Activated CD8-positive, alpha-beta T cell treated with anti-CD3 and anti-CD28 coated beads, Interleukin-2, amount 10 ng/mL, durations not matched to agents 7 days and 5 days (primary cell): ENCODE measurements around the gene UFD1. TPM values are rescaled to one million over a fixed set of nuclear protein-coding genes. Genes with fewer than 3 reads are reported as not detected.

Experiments used
- ATAC-seq: fragments of 150-1000 bp; cut with Tn5 transposase; one replicate; pipeline ENCODE4 v1.10.0; 2021; ENCODE audit warnings: moderate library complexity
- CTCF ChIA-PET: fragments of 350-600 bp; sonication (Branson Sonifier 250); formaldehyde crosslinking; loops from one replicate; lab custom pipeline; 2021; ENCODE audit warnings: antibody characterized with exemption; lab: Charles Lee
- POLR2A ChIA-PET: fragments of 350-600 bp; sonication (Branson Sonifier 250); formaldehyde crosslinking; loops from one replicate; lab custom pipeline; 2021; ENCODE audit warnings: antibody characterized with exemption; lab: Charles Lee
- DNase-seq: peaks from one replicate; pipeline ENCODE4 v3.0.0-alpha.2; 2020
- H3K27ac Mint-ChIP-seq: one replicate; pipeline ENCODE4 v1.8.0; 2021; ENCODE audit warnings: mild to moderate bottlenecking, mixed read lengths
- H3K27me3 Mint-ChIP-seq: one replicate; pipeline ENCODE4 v1.8.0; 2021; ENCODE audit warnings: low read depth, mixed read lengths
- H3K36me3 Mint-ChIP-seq: one replicate; pipeline ENCODE4 v1.8.0; 2021; ENCODE audit warnings: low read depth, mixed read lengths
- H3K4me1 Mint-ChIP-seq: one replicate; pipeline ENCODE4 v1.8.0; 2021; ENCODE audit warnings: low read depth, mixed read lengths
- H3K4me3 Mint-ChIP-seq: one replicate; pipeline ENCODE4 v1.8.0; 2021; ENCODE audit warnings: mild to moderate bottlenecking, mixed read lengths
- H3K9me3 Mint-ChIP-seq: one replicate; pipeline ENCODE4 v1.8.0; 2022; ENCODE audit warnings: mixed read lengths; ENCODE audit not compliant: insufficient read depth
- total RNA-seq, 2 experiments: library from RNA; stranded (reverse); gene quantifications; one replicate each; pipeline ENCODE4 v1.2.3, GENCODE V29; 2021

UFD1 gene
- total RNA-seq, 2 experiments from 2014 or later, result 94.3 to 97.2 TPM

- ChIA-PET POLR2A (no interaction called here), CTCF (no interaction called here)
- no peak for ATAC-seq
- no peak for DNase-seq
- no peaks in the 10 kb centered on the region for H3K9me3 Mint-ChIP-seq
- H3K27ac Mint-ChIP-seq, result no peak overlapping the region
- peaks cover 70% of the 10 kb centered on the region for H3K36me3 Mint-ChIP-seq
- H3K27me3 Mint-ChIP-seq, result no peaks in the 10 kb centered on the region
- H3K4me1 Mint-ChIP-seq, result peaks cover 7% of the 10 kb centered on the region
- H3K4me3 Mint-ChIP-seq, result no peak overlapping the region
Measured at GRCh38 chr22:19513823-19514222, 34.8 kb upstream of the UFD1 start.

- Mint-ChIP-seq H3K4me3 (no peak overlapping the region), H3K27ac (no peak overlapping the region), H3K4me1 (peaks cover 12% of the 10 kb centered on the region), H3K36me3 (peaks cover 76% of the 10 kb centered on the region), H3K9me3 (no peaks in the 10 kb centered on the region), H3K27me3 (no peaks in the 10 kb centered on the region)
- no peak for DNase-seq
- ATAC-seq, result no peak
- CTCF ChIA-PET, result no interaction called here
- POLR2A ChIA-PET, result no interaction called here
Measured at GRCh38 chr22:19510919-19511341, 31.9 kb upstream of the UFD1 start.

GRCh38 chr22:19509923-19510322 lies 30.9 kb upstream of the UFD1 start:
- no peak for DNase-seq
- Mint-ChIP-seq H3K27ac (no peak overlapping the region), H3K9me3 (no peaks in the 10 kb centered on the region), H3K27me3 (no peaks in the 10 kb centered on the region), H3K4me1 (peaks cover 22% of the 10 kb centered on the region), H3K4me3 (no peak overlapping the region), H3K36me3 (peaks cover 75% of the 10 kb centered on the region)
- ChIA-PET POLR2A (interaction anchor here (0.7 kb wide), 1 partner anchor 365 kb away, joined by 3 read pairs; the partner anchor contains the start of gene ESS2), CTCF (interaction anchor here (1.5 kb wide), 1 partner anchor 120 kb away, joined by 6 read pairs; no protein-coding TSS in a partner anchor)
- ATAC-seq, result no peak

GRCh38 chr22:19509191-19509590 lies 30.2 kb upstream of the UFD1 start:
- peaks cover 23% of the 10 kb centered on the region for H3K4me1 Mint-ChIP-seq
- ChIA-PET CTCF (interaction anchor here (1.5 kb wide), 1 partner anchor 121 kb away, joined by 6 read pairs; no protein-coding TSS in a partner anchor), POLR2A (interaction anchor here (0.7 kb wide), 1 partner anchor 365 kb away, joined by 3 read pairs; the partner anchor contains the start of gene ESS2)
- H3K4me3 Mint-ChIP-seq, result no peak overlapping the region
- H3K9me3 Mint-ChIP-seq, result no peaks in the 10 kb centered on the region
- no peak overlapping the region for H3K27ac Mint-ChIP-seq
- H3K27me3 Mint-ChIP-seq, result no peaks in the 10 kb centered on the region
- DNase-seq, result no peak
- H3K36me3 Mint-ChIP-seq, result peaks cover 77% of the 10 kb centered on the region
- ATAC-seq, result no peak

GRCh38 chr22:19508024-19508776 lies 29.2 kb upstream of the UFD1 start:
- H3K4me3 Mint-ChIP-seq, result no peak overlapping the region
- H3K36me3 Mint-ChIP-seq, result peaks cover 74% of the 10 kb centered on the region
- ChIA-PET POLR2A (no interaction called here), CTCF (no interaction called here)
- peaks cover 30% of the 10 kb centered on the region for H3K4me1 Mint-ChIP-seq
- DNase-seq, result no peak
- H3K9me3 Mint-ChIP-seq, result no peaks in the 10 kb centered on the region
- no peak overlapping the region for H3K27ac Mint-ChIP-seq
- no peaks in the 10 kb centered on the region for H3K27me3 Mint-ChIP-seq
- no peak for ATAC-seq

GRCh38 chr22:19507534-19507861 lies 28.5 kb upstream of the UFD1 start:
- CTCF ChIA-PET, result no interaction called here
- H3K4me1 Mint-ChIP-seq, result peaks cover 31% of the 10 kb centered on the region
- POLR2A ChIA-PET, result no interaction called here

GRCh38 chr22:19506212-19506611 lies 27.2 kb upstream of the UFD1 start:
- H3K4me3 Mint-ChIP-seq, result no peak overlapping the region
- ChIA-PET POLR2A (interaction anchor here (0.9 kb wide), 1 partner anchor 123 kb away, joined by 3 read pairs; no protein-coding TSS in a partner anchor), CTCF (interaction anchor here (1.9 kb wide), 1 partner anchor 123 kb away, joined by 11 read pairs; no protein-coding TSS in a partner anchor)
- H3K36me3 Mint-ChIP-seq, result peaks cover 69% of the 10 kb centered on the region
- H3K4me1 Mint-ChIP-seq, result peaks cover 31% of the 10 kb centered on the region
- peak overlapping the region; percentile 83 for H3K27ac Mint-ChIP-seq
- ATAC-seq (no peak), DNase-seq (no peak)
- no peaks in the 10 kb centered on the region for H3K9me3 Mint-ChIP-seq
- no peaks in the 10 kb centered on the region for H3K27me3 Mint-ChIP-seq

More at GRCh38 chr22:19507534-19507861, 28.5 kb upstream of the UFD1 start:
- no peak for DNase-seq
- Mint-ChIP-seq H3K4me3 (no peak overlapping the region), H3K27ac (peak overlapping the region; percentile 54), H3K36me3 (peaks cover 70% of the 10 kb centered on the region), H3K9me3 (no peaks in the 10 kb centered on the region), H3K27me3 (no peaks in the 10 kb centered on the region)
- no peak for ATAC-seq

- no peak for DNase-seq
- CTCF ChIA-PET, result interaction anchor here (1.0 to 1.9 kb wide), 2 partner anchors 124 to 225 kb away, joined by 3 to 11 read pairs; no protein-coding TSS in a partner anchor
- POLR2A ChIA-PET, result no interaction called here
- peak; percentile 52 for ATAC-seq
- H3K27me3 Mint-ChIP-seq, result no peaks in the 10 kb centered on the region
- H3K27ac Mint-ChIP-seq, result peak overlapping the region; percentile 83
- H3K36me3 Mint-ChIP-seq, result peaks cover 65% of the 10 kb centered on the region
- H3K9me3 Mint-ChIP-seq, result no peaks in the 10 kb centered on the region
- no peak overlapping the region for H3K4me3 Mint-ChIP-seq
- peaks cover 31% of the 10 kb centered on the region for H3K4me1 Mint-ChIP-seq
Measured at GRCh38 chr22:19505735-19506126, 26.7 kb upstream of the UFD1 start.

GRCh38 chr22:19504900-19505734 lies 26.1 kb upstream of the UFD1 start:
- peak overlapping the region; percentile 28 for H3K4me3 Mint-ChIP-seq
- H3K27me3 Mint-ChIP-seq, result no peaks in the 10 kb centered on the region
- ChIA-PET CTCF (interaction anchor here (1.0 to 1.9 kb wide), 2 partner anchors 125 to 225 kb away, joined by 3 to 11 read pairs; no protein-coding TSS in a partner anchor), POLR2A (no interaction called here)
- H3K36me3 Mint-ChIP-seq, result peaks cover 69% of the 10 kb centered on the region
- H3K27ac Mint-ChIP-seq, result peak overlapping the region; percentile 83
- ATAC-seq (peak; percentile 55), DNase-seq (peak; percentile 56)
- H3K4me1 Mint-ChIP-seq, result peaks cover 31% of the 10 kb centered on the region
- H3K9me3 Mint-ChIP-seq, result no peaks in the 10 kb centered on the region

GRCh38 chr22:19503869-19504268 lies 24.9 kb upstream of the UFD1 start:
- ChIA-PET POLR2A (interaction anchor here (0.9 kb wide), 1 partner anchor 106 kb away, joined by 3 read pairs; no protein-coding TSS in a partner anchor), CTCF (no interaction called here)
- ATAC-seq (no peak), DNase-seq (no peak)
- no peaks in the 10 kb centered on the region for H3K27me3 Mint-ChIP-seq
- peaks cover 31% of the 10 kb centered on the region for H3K4me1 Mint-ChIP-seq
- peak overlapping the region; percentile 29 for H3K27ac Mint-ChIP-seq
- H3K9me3 Mint-ChIP-seq, result no peaks in the 10 kb centered on the region
- H3K4me3 Mint-ChIP-seq, result no peak overlapping the region
- peaks cover 60% of the 10 kb centered on the region for H3K36me3 Mint-ChIP-seq

GRCh38 chr22:19503367-19503766 lies 24.4 kb upstream of the UFD1 start:
- Mint-ChIP-seq H3K27me3 (no peaks in the 10 kb centered on the region), H3K36me3 (peaks cover 58% of the 10 kb centered on the region), H3K9me3 (no peaks in the 10 kb centered on the region), H3K4me3 (no peak overlapping the region), H3K4me1 (peaks cover 31% of the 10 kb centered on the region), H3K27ac (no peak overlapping the region)
- ChIA-PET POLR2A (interaction anchor here (0.6 kb wide), 1 partner anchor 13 kb away, joined by 3 read pairs; no protein-coding TSS in a partner anchor), CTCF (no interaction called here)
- ATAC-seq, result no peak
- no peak for DNase-seq
